ENCODE results near the gene ANKIB1. TPM values are rescaled to one million over a fixed set of nuclear protein-coding genes. Genes with fewer than 3 reads are reported as not detected.

The ANKIB1 gene
- total RNA-seq, 1 donor from 2014 or later: 41.9 TPM

- Mint-ChIP-seq H3K4me1 (no peaks in the 10 kb centered on the region), H3K36me3 (ENCODE audit: low read depth) (peaks cover 19% of the 10 kb centered on the region), H3K27me3 (ENCODE audit: low read depth) (no peaks in the 10 kb centered on the region), H3K9me3 (peaks cover 4% of the 10 kb centered on the region), H3K4me3 (no peak overlapping the region), H3K27ac (ENCODE audit: unreplicated experiment) (no peak overlapping the region)
- DNase-seq (ENCODE audit: low read depth, low spot score): no peak
- no peak for TF ChIP-seq CTCF (conservative IDR thresholded peaks at IDR 0.05)
These were observed 85.2 kb downstream of the ANKIB1 start for GRCh38 chr7:92330835-92331438.

GRCh38 chr7:92331508-92331907, 85.7 kb downstream of the ANKIB1 start:
- no peak overlapping the region for H3K4me3 Mint-ChIP-seq
- H3K27ac Mint-ChIP-seq (ENCODE audit: unreplicated experiment): no peak overlapping the region
- TF ChIP-seq CTCF (conservative IDR thresholded peaks at IDR 0.05): no peak
- DNase-seq (ENCODE audit: low read depth, low spot score): no peak
- H3K36me3 Mint-ChIP-seq (ENCODE audit: low read depth): peaks cover 23% of the 10 kb centered on the region
- no peaks in the 10 kb centered on the region for H3K4me1 Mint-ChIP-seq
- no peaks in the 10 kb centered on the region for H3K27me3 Mint-ChIP-seq (ENCODE audit: low read depth)
- peaks cover 4% of the 10 kb centered on the region for H3K9me3 Mint-ChIP-seq

- Mint-ChIP-seq H3K36me3 (ENCODE audit: low read depth) (peaks cover 26% of the 10 kb centered on the region), H3K27me3 (ENCODE audit: low read depth) (no peaks in the 10 kb centered on the region), H3K9me3 (peaks cover 4% of the 10 kb centered on the region), H3K4me3 (no peak overlapping the region), H3K4me1 (no peaks in the 10 kb centered on the region), H3K27ac (ENCODE audit: unreplicated experiment) (no peak overlapping the region)
- TF ChIP-seq CTCF (conservative IDR thresholded peaks at IDR 0.05): no peak
- DNase-seq (ENCODE audit: low read depth, low spot score): no peak
These were observed 87.0 kb downstream of the ANKIB1 start for GRCh38 chr7:92332782-92333181.

- Mint-ChIP-seq H3K27me3 (ENCODE audit: low read depth) (no peaks in the 10 kb centered on the region), H3K27ac (ENCODE audit: unreplicated experiment) (no peak overlapping the region), H3K4me3 (no peak overlapping the region), H3K36me3 (ENCODE audit: low read depth) (peaks cover 26% of the 10 kb centered on the region), H3K4me1 (no peaks in the 10 kb centered on the region), H3K9me3 (peaks cover 4% of the 10 kb centered on the region)
- no peak for DNase-seq (ENCODE audit: low read depth, low spot score)
- TF ChIP-seq CTCF (conservative IDR thresholded peaks at IDR 0.05): no peak
These were observed 88.1 kb downstream of the ANKIB1 start for GRCh38 chr7:92333866-92334265.

- no peak for DNase-seq (ENCODE audit: low read depth, low spot score)
These were observed 89.8 kb downstream of the ANKIB1 start for GRCh38 chr7:92335574-92335973.

More at GRCh38 chr7:92335574-92335973, 89.8 kb downstream of the ANKIB1 start:
- TF ChIP-seq CTCF (conservative IDR thresholded peaks at IDR 0.05): no peak
- H3K27ac Mint-ChIP-seq (ENCODE audit: unreplicated experiment): no peak overlapping the region
- H3K4me1 Mint-ChIP-seq: no peaks in the 10 kb centered on the region
- H3K36me3 Mint-ChIP-seq (ENCODE audit: low read depth): peaks cover 23% of the 10 kb centered on the region
- no peak overlapping the region for H3K4me3 Mint-ChIP-seq
- H3K27me3 Mint-ChIP-seq (ENCODE audit: low read depth): no peaks in the 10 kb centered on the region
- peaks cover 4% of the 10 kb centered on the region for H3K9me3 Mint-ChIP-seq
